HL-60 (cell line): Measurements from ENCODE around the gene STARD4.
A peak's percentile ranks its signal among the peaks of the same experiment; 100 is the strongest.

Experiments used
- DNase-seq, 2 experiments: peaks; one replicate each; pipeline ENCODE4 v3.0.0-alpha.2; 2010 to 2020; ENCODE audit warnings: low read depth in 1 of 2, low spot score in 1 of 2
- H3K27ac ChIP-seq: fragments of 250-450 bp; sonication (Bioruptor Pico); replicated peaks from 2 replicates; pipeline ENCODE4 v1.5.1; 2020; ENCODE audit warnings: mild to moderate bottlenecking, moderate library complexity
- H3K27me3 ChIP-seq: fragments of 250-450 bp; sonication (Bioruptor Pico); 2 replicates; pipeline ENCODE4 v1.5.1; 2021; ENCODE audit warnings: mild to moderate bottlenecking, moderate library complexity; ENCODE audit not compliant: insufficient read depth, poor library complexity, severe bottlenecking
- H3K4me3 ChIP-seq: replicated peaks from 2 replicates; pipeline ENCODE4 v1.5.1; 2011; ENCODE audit warnings: mild to moderate bottlenecking, control low read depth, low read length; ENCODE audit not compliant: insufficient read depth
- GABPA ChIP-seq: IDR thresholded peaks from 2 replicates; pipeline ENCODE4 v1.6.1; 2012; ENCODE audit warnings: low read depth
- POLR2AphosphoS5 ChIP-seq: IDR thresholded peaks from 2 replicates; pipeline ENCODE4 v1.6.1; 2012; ENCODE audit warnings: low read depth
- SPI1 ChIP-seq: IDR thresholded peaks from 2 replicates; pipeline ENCODE4 v1.6.1; 2012; ENCODE audit warnings: low read depth, mild to moderate bottlenecking, borderline replicate concordance
- TF ChIP-seq, protein P1 (sequence below): IDR thresholded peaks from one replicate; pipeline ENCODE4 v1.5.1; 2011; ENCODE audit warnings: low read length, control low read depth, inconsistent platforms; ENCODE audit not compliant: insufficient read depth
- TF ChIP-seq, protein P2 (sequence below): IDR thresholded peaks from 2 replicates; pipeline ENCODE4 v1.6.1; 2012; ENCODE audit warnings: low read depth; ENCODE audit not compliant: insufficient replicate concordance

Gene STARD4

DNA sequence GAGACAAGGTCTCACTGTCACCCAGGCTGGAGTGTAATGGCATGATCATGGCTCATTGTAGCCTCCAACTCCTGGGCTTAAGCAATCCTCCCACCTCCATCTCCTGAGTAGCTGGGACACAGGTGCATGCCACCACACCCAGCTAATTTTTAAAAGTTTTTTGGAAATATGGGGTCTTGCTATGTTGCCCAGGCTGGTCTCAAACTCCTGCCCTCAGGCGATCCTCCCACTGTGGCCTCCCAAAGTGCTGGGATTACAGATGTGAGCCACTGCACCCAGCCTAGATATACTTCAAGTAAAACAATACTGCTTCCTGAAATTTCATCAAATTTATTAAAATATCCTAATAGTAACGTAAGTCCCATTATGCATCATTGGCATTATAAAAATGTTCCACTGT, 33.4 kb downstream of the STARD4 start:
- TF ChIP-seq GABPA: no peak
- no peak for TF ChIP-seq SPI1
- TF ChIP-seq POLR2AphosphoS5: no peak
- TF ChIP-seq, protein P1, sequence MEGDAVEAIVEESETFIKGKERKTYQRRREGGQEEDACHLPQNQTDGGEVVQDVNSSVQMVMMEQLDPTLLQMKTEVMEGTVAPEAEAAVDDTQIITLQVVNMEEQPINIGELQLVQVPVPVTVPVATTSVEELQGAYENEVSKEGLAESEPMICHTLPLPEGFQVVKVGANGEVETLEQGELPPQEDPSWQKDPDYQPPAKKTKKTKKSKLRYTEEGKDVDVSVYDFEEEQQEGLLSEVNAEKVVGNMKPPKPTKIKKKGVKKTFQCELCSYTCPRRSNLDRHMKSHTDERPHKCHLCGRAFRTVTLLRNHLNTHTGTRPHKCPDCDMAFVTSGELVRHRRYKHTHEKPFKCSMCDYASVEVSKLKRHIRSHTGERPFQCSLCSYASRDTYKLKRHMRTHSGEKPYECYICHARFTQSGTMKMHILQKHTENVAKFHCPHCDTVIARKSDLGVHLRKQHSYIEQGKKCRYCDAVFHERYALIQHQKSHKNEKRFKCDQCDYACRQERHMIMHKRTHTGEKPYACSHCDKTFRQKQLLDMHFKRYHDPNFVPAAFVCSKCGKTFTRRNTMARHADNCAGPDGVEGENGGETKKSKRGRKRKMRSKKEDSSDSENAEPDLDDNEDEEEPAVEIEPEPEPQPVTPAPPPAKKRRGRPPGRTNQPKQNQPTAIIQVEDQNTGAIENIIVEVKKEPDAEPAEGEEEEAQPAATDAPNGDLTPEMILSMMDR: no peak
- TF ChIP-seq, protein P2, sequence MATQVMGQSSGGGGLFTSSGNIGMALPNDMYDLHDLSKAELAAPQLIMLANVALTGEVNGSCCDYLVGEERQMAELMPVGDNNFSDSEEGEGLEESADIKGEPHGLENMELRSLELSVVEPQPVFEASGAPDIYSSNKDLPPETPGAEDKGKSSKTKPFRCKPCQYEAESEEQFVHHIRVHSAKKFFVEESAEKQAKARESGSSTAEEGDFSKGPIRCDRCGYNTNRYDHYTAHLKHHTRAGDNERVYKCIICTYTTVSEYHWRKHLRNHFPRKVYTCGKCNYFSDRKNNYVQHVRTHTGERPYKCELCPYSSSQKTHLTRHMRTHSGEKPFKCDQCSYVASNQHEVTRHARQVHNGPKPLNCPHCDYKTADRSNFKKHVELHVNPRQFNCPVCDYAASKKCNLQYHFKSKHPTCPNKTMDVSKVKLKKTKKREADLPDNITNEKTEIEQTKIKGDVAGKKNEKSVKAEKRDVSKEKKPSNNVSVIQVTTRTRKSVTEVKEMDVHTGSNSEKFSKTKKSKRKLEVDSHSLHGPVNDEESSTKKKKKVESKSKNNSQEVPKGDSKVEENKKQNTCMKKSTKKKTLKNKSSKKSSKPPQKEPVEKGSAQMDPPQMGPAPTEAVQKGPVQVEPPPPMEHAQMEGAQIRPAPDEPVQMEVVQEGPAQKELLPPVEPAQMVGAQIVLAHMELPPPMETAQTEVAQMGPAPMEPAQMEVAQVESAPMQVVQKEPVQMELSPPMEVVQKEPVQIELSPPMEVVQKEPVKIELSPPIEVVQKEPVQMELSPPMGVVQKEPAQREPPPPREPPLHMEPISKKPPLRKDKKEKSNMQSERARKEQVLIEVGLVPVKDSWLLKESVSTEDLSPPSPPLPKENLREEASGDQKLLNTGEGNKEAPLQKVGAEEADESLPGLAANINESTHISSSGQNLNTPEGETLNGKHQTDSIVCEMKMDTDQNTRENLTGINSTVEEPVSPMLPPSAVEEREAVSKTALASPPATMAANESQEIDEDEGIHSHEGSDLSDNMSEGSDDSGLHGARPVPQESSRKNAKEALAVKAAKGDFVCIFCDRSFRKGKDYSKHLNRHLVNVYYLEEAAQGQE: no peak
- Histone ChIP-seq H3K27ac (no peak overlapping the region), H3K4me3 (no peak overlapping the region), H3K27me3 (no peaks in the 10 kb centered on the region)
- DNase-seq: no peak

DNA sequence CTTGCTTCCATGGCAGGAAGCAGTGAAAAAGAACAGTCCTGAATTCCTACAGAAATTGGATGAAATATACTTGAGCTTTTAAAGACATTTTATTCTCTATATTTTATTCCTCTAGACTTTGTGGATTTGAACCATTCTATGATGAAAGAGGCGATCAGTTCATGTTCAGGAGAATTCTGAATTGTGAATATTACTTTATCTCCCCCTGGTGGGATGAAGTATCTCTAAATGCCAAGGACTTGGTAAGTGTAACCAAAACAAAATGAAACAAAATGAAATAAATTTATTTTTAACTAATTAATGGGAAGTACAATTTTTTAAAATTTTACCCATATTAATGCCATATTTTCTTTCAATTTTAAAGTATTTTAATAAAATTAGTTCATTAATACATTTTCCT, 34.1 kb downstream of the STARD4 start:
- H3K27me3 ChIP-seq: no peaks in the 10 kb centered on the region
- no peak for DNase-seq
- no peak overlapping the region for H3K27ac ChIP-seq
- no peak overlapping the region for H3K4me3 ChIP-seq
- no peak for TF ChIP-seq SPI1
- no peak for TF ChIP-seq POLR2AphosphoS5
- no peak for TF ChIP-seq GABPA
- TF ChIP-seq, protein P1: no peak
- TF ChIP-seq, protein P2: no peak

DNA sequence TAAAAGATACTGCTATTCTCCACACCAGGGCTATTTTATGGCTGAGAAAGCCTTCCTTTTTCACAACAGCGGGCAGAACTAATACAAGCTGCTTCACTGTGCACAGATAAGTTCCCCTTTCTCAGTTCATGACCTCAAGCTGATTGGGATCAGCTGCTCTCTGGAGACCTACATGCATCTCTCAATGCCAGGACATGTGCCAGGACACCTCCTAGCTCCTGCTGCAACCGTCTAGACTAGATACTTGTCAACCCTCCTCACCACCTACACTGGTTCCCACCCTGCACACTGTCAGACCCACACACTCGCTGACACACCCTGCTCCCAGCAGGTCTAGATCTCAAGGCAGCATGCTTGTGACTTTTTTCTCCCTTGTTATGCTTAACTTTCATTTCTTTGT, 39.8 kb downstream of the STARD4 start:
- peak in 1 of 2 experiments; percentile 41 for DNase-seq
- Histone ChIP-seq H3K27ac (no peak overlapping the region), H3K27me3 (no peaks in the 10 kb centered on the region), H3K4me3 (no peak overlapping the region)
- TF ChIP-seq, protein P1: no peak
- TF ChIP-seq GABPA: no peak
- TF ChIP-seq SPI1: no peak

DNA sequence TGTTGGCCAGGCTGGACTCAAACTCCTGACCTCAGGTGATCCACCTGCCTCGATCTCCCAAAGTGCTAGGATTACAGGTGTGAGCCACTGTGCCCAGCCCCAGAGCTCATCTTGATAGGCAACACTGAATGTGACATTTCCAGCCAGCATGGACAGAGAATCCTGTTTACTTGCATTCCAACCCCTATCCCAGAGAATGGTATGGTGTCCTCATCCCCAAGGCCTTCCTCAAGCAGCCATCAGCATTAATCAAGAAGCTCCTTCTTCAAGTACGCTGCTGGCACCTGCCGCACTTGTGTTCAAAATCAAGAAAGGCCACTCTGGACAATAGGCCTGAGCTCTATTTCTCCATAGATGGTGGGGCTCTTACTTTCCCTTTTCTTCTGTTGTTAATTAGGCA, 40.2 kb downstream of the STARD4 start:
- no peak for DNase-seq
- Histone ChIP-seq H3K27me3 (no peaks in the 10 kb centered on the region), H3K27ac (no peak overlapping the region), H3K4me3 (no peak overlapping the region)
- TF ChIP-seq, protein P1: no peak
- TF ChIP-seq, protein P2: no peak
- no peak for TF ChIP-seq GABPA
- no peak for TF ChIP-seq POLR2AphosphoS5
- no peak for TF ChIP-seq SPI1
